ENCODE results near the gene FCRLB. TPM values are rescaled to one million over a fixed set of nuclear protein-coding genes. Genes with fewer than 3 reads are reported as not detected.

FCRLB gene
- total RNA-seq, 1 experiment from 2014 or later: not detected

DNA sequence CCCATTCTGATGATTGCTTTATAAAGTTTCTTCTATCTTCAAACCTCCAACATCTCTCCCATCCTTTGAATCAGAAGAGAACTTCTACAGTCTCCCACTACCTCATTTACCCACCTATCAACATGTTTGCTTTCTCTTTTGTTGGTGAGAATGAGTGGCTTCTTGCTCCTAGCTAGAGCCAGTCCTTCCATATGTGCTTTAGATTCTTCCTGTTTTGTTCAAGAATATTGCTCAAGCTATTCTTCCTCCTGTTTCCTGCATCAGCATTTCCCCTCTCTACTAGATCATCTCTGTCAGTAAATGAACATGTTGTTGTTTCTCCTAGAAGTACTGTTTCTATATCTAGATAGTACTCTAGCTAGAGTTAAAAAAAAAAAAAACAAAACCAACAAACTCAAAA is 51.1 kb downstream of the FCRLB start:
- H4K8ac ChIP-seq (replicated peaks; ENCODE audit: insufficient read length, low read depth, low read length): no peak overlapping the region
- peaks cover 0 to 3% of the 10 kb centered on the region in 2 experiments; a peak in 1 of 4 replicates for H3K4me1 Mint-ChIP-seq
- H2BK12ac ChIP-seq (ENCODE audit: insufficient read length, low read depth, low read length): no peak overlapping the region
- no peaks in the 10 kb centered on the region for H3K9me3 ChIP-seq (ENCODE audit: control insufficient read depth, low read depth, low read length)
- no peak overlapping the region for H2BK20ac ChIP-seq (ENCODE audit: low read depth, low read length, poor library complexity, severe bottlenecking)
- H3K23ac ChIP-seq (ENCODE audit: insufficient read length, low read depth, low read length): no peak overlapping the region
- H2AK5ac ChIP-seq (ENCODE audit: insufficient read length, low read length): no peak overlapping the region
- no peak overlapping the region for H4K91ac ChIP-seq (ENCODE audit: insufficient read length, low read depth, low read length)
- H3K27ac Mint-ChIP-seq: no peak overlapping the region
- no peak overlapping the region for H2BK15ac ChIP-seq (ENCODE audit: low read depth, low read length)
- no peaks in the 10 kb centered on the region for H3K27me3 Mint-ChIP-seq (ENCODE audit: low read depth)
- H3K27me3 ChIP-seq (ENCODE audit: insufficient read depth, low read length): no peaks in the 10 kb centered on the region
- H3K4me2 ChIP-seq (ENCODE audit: insufficient read depth, insufficient read length, low read length): no peak overlapping the region
- no peaks in the 10 kb centered on the region for H3K79me1 ChIP-seq (ENCODE audit: insufficient read depth, low read depth, low read length, poor library complexity, severe bottlenecking)
- no peak for DNase-seq
- no peak overlapping the region for H2AFZ ChIP-seq (ENCODE audit: low read length)
- no peaks in the 10 kb centered on the region for H4K20me1 ChIP-seq (ENCODE audit: control insufficient read depth, insufficient read depth, insufficient read length)
- H2BK120ac ChIP-seq (ENCODE audit: low read depth, low read length, poor library complexity, severe bottlenecking): no peak overlapping the region
- TF ChIP-seq CTCF (conservative IDR thresholded peaks at IDR 0.05): no peak
- no peak overlapping the region for H3K27ac ChIP-seq (ENCODE audit: insufficient read length, low read depth, low read length)
- H3K18ac ChIP-seq (ENCODE audit: insufficient read length, low read depth, low read length): no peak overlapping the region
- H3K56ac ChIP-seq (ENCODE audit: insufficient read length, low read depth, low read length): no peak overlapping the region
- H3K4me3 Mint-ChIP-seq: no peak overlapping the region
- H3K79me2 ChIP-seq (ENCODE audit: insufficient read depth, low read length): no peaks in the 10 kb centered on the region; the same call in 1 of the 2 replicates
- H3K14ac ChIP-seq (ENCODE audit: insufficient read depth, low read length): no peak overlapping the region
- H3K9ac ChIP-seq (ENCODE audit: extremely low read depth, insufficient read length, low read length): no peak overlapping the region
- H3K9me3 Mint-ChIP-seq: no peaks in the 10 kb centered on the region
- no peak overlapping the region for H3K4ac ChIP-seq (ENCODE audit: low read depth, low read length)
- H3K23me2 ChIP-seq (ENCODE audit: insufficient read length, low read depth, low read length, poor library complexity, severe bottlenecking): no peaks in the 10 kb centered on the region
- H3T11ph ChIP-seq (ENCODE audit: low read length): no peak overlapping the region
- H3K36me3 Mint-ChIP-seq (ENCODE audit: insufficient read depth in 1 of 3, low read depth in 3 of 3): no peaks in the 10 kb centered on the region
- no peak overlapping the region for H2BK5ac ChIP-seq (ENCODE audit: insufficient read length, low read length)
- no peaks in the 10 kb centered on the region; the same call in 1 of the 2 replicates for H3K4me1 ChIP-seq (ENCODE audit: insufficient read depth, low read length)
- H4K5ac ChIP-seq (ENCODE audit: insufficient read length, low read depth, low read length): no peak overlapping the region
